Keratinocyte (primary cell): ENCODE data around the gene RGS3.

Experiments used
- CTCF ChIP-seq, 3 experiments: IDR thresholded peaks in 1 of 3; conservative IDR thresholded peaks in 1 of 3; optimal IDR thresholded peaks in 1 of 3; 2 replicates in 2 of 3; 3 replicates in 1 of 3; pipeline versions ENCODE3 to v1.5.1; 2011; ENCODE audit warnings: low read length in 3 of 3, mild to moderate bottlenecking in 3 of 3, moderate library complexity in 2 of 3, control low read depth in 1 of 3, inconsistent platforms in 1 of 3; ENCODE audit not compliant: insufficient read depth in 2 of 3; ENCODE audit errors: extremely low read depth in 1 of 3
- EZH2 ChIP-seq: IDR thresholded peaks from one replicate; pipeline ENCODE4 v1.6.1; 2012; ENCODE audit warnings: inconsistent platforms, mild to moderate bottlenecking, low read length, moderate library complexity

GRCh38 chr9:113608082-113608685, 144.7 kb downstream of the RGS3 start:
- TF ChIP-seq CTCF (optimal IDR thresholded peaks at IDR 0.05 in 1 of 3, IDR thresholded peaks at IDR 0.05 in 1 of 3, conservative IDR thresholded peaks at IDR 0.05 in 1 of 3; ENCODE audit: extremely low read depth in 1 of 3, insufficient read depth in 2 of 3, low read length in 3 of 3) (peak in 1 of 3 experiments; percentile 6), EZH2 (no peak)
